GM12878 (cell line): ENCODE data around the gene CLIC6. TPM values are rescaled to one million over a fixed set of nuclear protein-coding genes. Genes with fewer than 3 reads are reported as not detected.

Source experiments
- CEBPB ChIP-seq, 2 experiments: fragments of 150-350 bp in 1 of 2; IDR thresholded peaks; 2 replicates each; pipeline ENCODE4 v1.6.1; 2012 to 2014; ENCODE audit warnings: low read depth in 2 of 2, low read length in 2 of 2, borderline replicate concordance in 1 of 2, inconsistent platforms in 1 of 2
- CUX1 ChIP-seq: IDR thresholded peaks from 2 replicates; pipeline ENCODE4 v1.6.1; 2012; ENCODE audit warnings: improper control_type of control experiment, low read depth, low read length; ENCODE audit not compliant: insufficient replicate concordance
- EED ChIP-seq: sonication (generic); IDR thresholded peaks from 2 replicates; pipeline ENCODE4 v1.6.1; 2016; ENCODE audit warnings: antibody characterized with exemption, low read depth
- EGR1 ChIP-seq, 2 experiments: IDR thresholded peaks; 1 replicate in 1 of 2; 2 replicates in 1 of 2; pipeline ENCODE4 v1.6.1; 2011 to 2012; ENCODE audit warnings: low read depth in 2 of 2, low read length in 2 of 2, borderline replicate concordance in 1 of 2, mild to moderate bottlenecking in 1 of 2, moderate library complexity in 1 of 2
- ELK1 ChIP-seq: IDR thresholded peaks from 2 replicates; pipeline ENCODE4 v1.6.1; 2012; ENCODE audit warnings: low read depth, low read length, improper control_type of control experiment
- EP300 ChIP-seq, 2 experiments: fragments of 150-350 bp in 1 of 2; IDR thresholded peaks; 2 replicates each; pipeline ENCODE4 v1.6.1; 2011 to 2012; ENCODE audit warnings: low read depth in 2 of 2, low read length in 2 of 2, borderline replicate concordance in 1 of 2, improper control_type of control experiment in 1 of 2, inconsistent platforms in 1 of 2; ENCODE audit not compliant: control insufficient read depth in 1 of 2
- GATAD2B ChIP-seq: fragments of 450-650 bp; conservative IDR thresholded peaks from 2 replicates; pipeline ENCODE4 v1.6.1; 2017; ENCODE audit warnings: low read depth, mild to moderate bottlenecking, moderate library complexity
- HDAC2 ChIP-seq: fragments of 200-600 bp; sonication (generic); IDR thresholded peaks from 2 replicates; pipeline ENCODE4 v1.6.1; 2017
- KLF5 ChIP-seq: fragments of 450-650 bp; IDR thresholded peaks from 2 replicates; pipeline ENCODE4 v1.6.1; 2014; ENCODE audit warnings: mild to moderate bottlenecking; ENCODE audit not compliant: partially characterized antibody
- LARP7 ChIP-seq: fragments of 450-650 bp; IDR thresholded peaks from 2 replicates; pipeline ENCODE4 v1.6.1; 2017; ENCODE audit warnings: mild to moderate bottlenecking
- PAX5 ChIP-seq: IDR thresholded peaks from 2 replicates; pipeline ENCODE4 v1.6.1; 2011; ENCODE audit warnings: low read depth, low read length, borderline replicate concordance
- PAX8 ChIP-seq: fragments of 450-650 bp; IDR thresholded peaks from 2 replicates; pipeline ENCODE4 v1.6.1; 2017; ENCODE audit warnings: mild to moderate bottlenecking, moderate library complexity
- PML ChIP-seq: IDR thresholded peaks from 2 replicates; pipeline ENCODE4 v1.6.1; 2012; ENCODE audit warnings: low read length, inconsistent platforms
- TBL1XR1 ChIP-seq: IDR thresholded peaks from 2 replicates; pipeline ENCODE4 v1.6.1; 2012; ENCODE audit warnings: low read depth, low read length, improper control_type of control experiment
- TCF12 ChIP-seq: IDR thresholded peaks from 2 replicates; pipeline ENCODE4 v1.6.1; 2011; ENCODE audit warnings: low read depth, mild to moderate bottlenecking, low read length
- USF1 ChIP-seq: IDR thresholded peaks from 2 replicates; pipeline ENCODE4 v1.6.1; 2011; ENCODE audit warnings: borderline replicate concordance, low read depth, mild to moderate bottlenecking, moderate library complexity, mixed read lengths, low read length; ENCODE audit not compliant: insufficient read depth; ENCODE audit errors: extremely low read length
- ZNF207 ChIP-seq: fragments of 450-650 bp; IDR thresholded peaks from 2 replicates; pipeline ENCODE4 v1.6.1; 2014; ENCODE audit warnings: antibody characterized with exemption, mild to moderate bottlenecking, borderline replicate concordance
- ZNF24 ChIP-seq: fragments of 450-650 bp; IDR thresholded peaks from 2 replicates; pipeline ENCODE4 v1.6.1; 2017; ENCODE audit warnings: antibody characterized with exemption, mild to moderate bottlenecking
- polyA plus RNA-seq, 11 experiments: library from polyadenylated mRNA; depleted of rRNA in 4 of 11; unstranded in 6 of 11; stranded (reverse) in 5 of 11; fragments of >200 nt; fragmentation: Nextera tagmentation in 4 of 11; fragmentation: Illumina TruSeq in 1 of 11; extraction: Ambion mirVana in 4 of 11; extraction: Trizol in 1 of 11; gene quantifications; 1 replicate in 1 of 11; 2 replicates in 10 of 11; pipeline versions ENCODE4 v1.2.1 to v1.2.3, GENCODE V29; 2011 to 2016; ENCODE audit warnings: inconsistent platforms in 2 of 11, missing spikeins in 2 of 11, low read depth in 1 of 11
- total RNA-seq, 4 experiments: library from RNA; depleted of rRNA in 3 of 4; stranded (reverse); fragments of >200 nt in 3 of 4; fragmentation: Illumina TruSeq in 1 of 4; extraction: Trizol in 1 of 4; gene quantifications; 2 replicates each; pipeline versions ENCODE4 v1.2.1 to v1.2.3, GENCODE V29; 2013 to 2021
- TF ChIP-seq, protein P1 (sequence below): fragments of 450-650 bp; IDR thresholded peaks from 2 replicates; pipeline ENCODE4 v1.6.1; 2017; ENCODE audit warnings: mild to moderate bottlenecking, moderate library complexity

Gene CLIC6
- total and polyA plus RNA-seq, 10 of the 15 experiments (the other 5 are each of a cell fraction or from before 2014, with no cell fraction given) = 5.7 to 34.1 (median 11.2) TPM

DNA sequence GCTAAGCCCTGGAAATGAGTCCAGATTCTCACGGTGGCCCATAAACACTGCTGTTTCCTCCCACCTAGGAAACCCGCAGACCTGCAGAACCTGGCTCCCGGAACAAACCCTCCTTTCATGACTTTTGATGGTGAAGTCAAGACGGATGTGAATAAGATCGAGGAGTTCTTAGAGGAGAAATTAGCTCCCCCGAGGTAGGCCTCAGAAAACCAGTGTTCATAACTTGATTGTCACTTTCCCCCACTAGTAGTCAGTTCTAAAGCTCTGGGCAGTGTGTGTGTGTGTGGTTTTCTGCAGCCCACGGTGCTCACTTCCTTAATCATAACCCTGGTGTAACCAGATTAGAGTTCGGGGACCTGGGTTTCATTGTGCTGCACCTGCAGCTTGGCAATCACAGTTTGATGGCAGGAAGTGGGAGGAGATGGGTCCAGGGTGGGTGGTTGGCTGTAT lies 39.1 kb downstream of the CLIC6 start (continued):
- TF ChIP-seq ELK1 (no peak), TBL1XR1 (peak; percentile 54; the same call in 1 of the 2 replicates), PML (peak; percentile 63; the same call in 1 of the 2 replicates), KLF5 (no peak), PAX5 (peak; percentile 83; the same call in 1 of the 2 replicates), GATAD2B (peak; percentile 54), EED (peak; percentile 80), TCF12 (peak; percentile 82), USF1 (no peak), HDAC2 (no peak), ZNF207 (no peak), EP300 (IDR thresholded peaks at IDR 0.05; ENCODE audit: borderline replicate concordance in 1 of 2, control insufficient read depth in 1 of 2, low read depth in 2 of 2, low read length in 2 of 2) (peak; percentile 35 to 55; a peak in 2 of 4 replicates), CEBPB (IDR thresholded peaks at IDR 0.05; ENCODE audit: borderline replicate concordance in 1 of 2, low read depth in 2 of 2, low read length in 2 of 2) (0 out of 4 replicates have a peak, but pooled peaks of 1 of the 2 experiments have one; percentile 51), ZNF24 (no peak), PAX8 (no peak), LARP7 (no peak), CUX1 (no peak), EGR1 (IDR thresholded peaks at IDR 0.05; ENCODE audit: borderline replicate concordance in 1 of 2, low read depth in 2 of 2, low read length in 2 of 2) (peak in 1 of 2 experiments; percentile 32; a peak in 1 of 3 replicates)
- TF ChIP-seq, protein P1, sequence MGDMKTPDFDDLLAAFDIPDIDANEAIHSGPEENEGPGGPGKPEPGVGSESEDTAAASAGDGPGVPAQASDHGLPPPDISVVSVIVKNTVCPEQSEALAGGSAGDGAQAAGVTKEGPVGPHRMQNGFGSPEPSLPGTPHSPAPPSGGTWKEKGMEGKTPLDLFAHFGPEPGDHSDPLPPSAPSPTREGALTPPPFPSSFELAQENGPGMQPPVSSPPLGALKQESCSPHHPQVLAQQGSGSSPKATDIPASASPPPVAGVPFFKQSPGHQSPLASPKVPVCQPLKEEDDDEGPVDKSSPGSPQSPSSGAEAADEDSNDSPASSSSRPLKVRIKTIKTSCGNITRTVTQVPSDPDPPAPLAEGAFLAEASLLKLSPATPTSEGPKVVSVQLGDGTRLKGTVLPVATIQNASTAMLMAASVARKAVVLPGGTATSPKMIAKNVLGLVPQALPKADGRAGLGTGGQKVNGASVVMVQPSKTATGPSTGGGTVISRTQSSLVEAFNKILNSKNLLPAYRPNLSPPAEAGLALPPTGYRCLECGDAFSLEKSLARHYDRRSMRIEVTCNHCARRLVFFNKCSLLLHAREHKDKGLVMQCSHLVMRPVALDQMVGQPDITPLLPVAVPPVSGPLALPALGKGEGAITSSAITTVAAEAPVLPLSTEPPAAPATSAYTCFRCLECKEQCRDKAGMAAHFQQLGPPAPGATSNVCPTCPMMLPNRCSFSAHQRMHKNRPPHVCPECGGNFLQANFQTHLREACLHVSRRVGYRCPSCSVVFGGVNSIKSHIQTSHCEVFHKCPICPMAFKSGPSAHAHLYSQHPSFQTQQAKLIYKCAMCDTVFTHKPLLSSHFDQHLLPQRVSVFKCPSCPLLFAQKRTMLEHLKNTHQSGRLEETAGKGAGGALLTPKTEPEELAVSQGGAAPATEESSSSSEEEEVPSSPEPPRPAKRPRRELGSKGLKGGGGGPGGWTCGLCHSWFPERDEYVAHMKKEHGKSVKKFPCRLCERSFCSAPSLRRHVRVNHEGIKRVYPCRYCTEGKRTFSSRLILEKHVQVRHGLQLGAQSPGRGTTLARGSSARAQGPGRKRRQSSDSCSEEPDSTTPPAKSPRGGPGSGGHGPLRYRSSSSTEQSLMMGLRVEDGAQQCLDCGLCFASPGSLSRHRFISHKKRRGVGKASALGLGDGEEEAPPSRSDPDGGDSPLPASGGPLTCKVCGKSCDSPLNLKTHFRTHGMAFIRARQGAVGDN = 0 out of 2 replicates have a peak, but pooled peaks have one; percentile 32
